GM12878 (cell line): ENCODE measurements around the gene CAMTA1.

ENCODE experiments used
- CTCF ChIP-seq, 3 experiments: IDR thresholded peaks in 2 of 3; conservative IDR thresholded peaks in 1 of 3; 2 replicates each; pipeline ENCODE4 v1.5.1; 2011; ENCODE audit warnings: low read depth in 3 of 3, low read length in 3 of 3, mild to moderate bottlenecking in 3 of 3, control low read depth in 2 of 3, moderate library complexity in 2 of 3, inconsistent platforms in 1 of 3, mixed read lengths in 1 of 3; ENCODE audit not compliant: control insufficient read depth in 2 of 3, insufficient read depth in 1 of 3; ENCODE audit errors: extremely low read depth in 1 of 3
- EGR1 ChIP-seq, 2 experiments: IDR thresholded peaks; 1 replicate in 1 of 2; 2 replicates in 1 of 2; pipeline ENCODE4 v1.6.1; 2011 to 2012; ENCODE audit warnings: low read depth in 2 of 2, low read length in 2 of 2, borderline replicate concordance in 1 of 2, mild to moderate bottlenecking in 1 of 2, moderate library complexity in 1 of 2
- HDAC2 ChIP-seq: fragments of 200-600 bp; sonication (generic); IDR thresholded peaks from 2 replicates; pipeline ENCODE4 v1.6.1; 2017
- MYC ChIP-seq: IDR thresholded peaks from 2 replicates; pipeline ENCODE4 v1.6.1; 2011; ENCODE audit warnings: mild to moderate bottlenecking, low read length, moderate library complexity, inconsistent platforms; ENCODE audit not compliant: insufficient read depth, insufficient replicate concordance, insufficient read length, severe bottlenecking
- RELA ChIP-seq: fragments of 450-650 bp; IDR thresholded peaks from 2 replicates; pipeline ENCODE4 v1.8.0; 2014; ENCODE audit warnings: borderline replicate concordance; ENCODE audit not compliant: partially characterized antibody
- SUZ12 ChIP-seq: fragments of 200-600 bp; sonication (generic); IDR thresholded peaks from one replicate; pipeline ENCODE4 v1.6.1; 2018; ENCODE audit warnings: antibody characterized with exemption, mild to moderate bottlenecking; ENCODE audit not compliant: unreplicated experiment
- ZNF207 ChIP-seq: fragments of 450-650 bp; IDR thresholded peaks from 2 replicates; pipeline ENCODE4 v1.6.1; 2014; ENCODE audit warnings: antibody characterized with exemption, mild to moderate bottlenecking, borderline replicate concordance

DNA sequence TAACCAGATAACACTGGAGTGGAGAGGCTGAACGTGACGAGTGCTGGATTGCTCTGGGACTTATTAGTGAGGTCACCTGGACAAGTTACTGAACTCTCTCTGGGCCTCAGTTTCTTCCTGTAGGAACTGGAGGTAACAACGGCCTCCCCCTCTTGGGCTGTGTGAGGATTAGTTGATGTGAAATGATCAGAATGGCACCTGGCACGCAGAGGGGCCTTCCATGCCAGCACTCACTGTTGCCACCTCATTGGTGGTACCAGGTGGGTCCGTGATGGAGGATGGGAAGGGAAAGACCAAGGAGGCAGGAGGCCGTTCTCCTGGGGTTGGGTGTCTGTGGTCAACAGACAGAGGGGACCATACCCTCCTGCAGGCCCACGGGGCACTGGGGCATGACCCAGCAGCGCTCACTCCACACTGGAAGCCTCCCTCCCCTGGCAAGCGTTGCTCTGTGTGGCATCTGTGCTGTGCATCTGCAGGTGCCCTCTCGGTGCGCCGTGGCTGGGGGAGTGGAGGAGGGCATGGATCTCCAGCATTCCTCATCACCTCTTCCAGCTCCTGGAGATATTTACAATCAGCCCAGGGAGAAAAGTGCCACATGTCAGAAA lies 636.3 kb downstream of the CAMTA1 start:
- TF ChIP-seq HDAC2 (no peak), EGR1 (IDR thresholded peaks at IDR 0.05; ENCODE audit: borderline replicate concordance in 1 of 2, low read depth in 2 of 2, low read length in 2 of 2) (no peak), CTCF (IDR thresholded peaks at IDR 0.05 in 2 of 3, conservative IDR thresholded peaks at IDR 0.05 in 1 of 3; ENCODE audit: control insufficient read depth in 2 of 3, extremely low read depth in 1 of 3, insufficient read depth in 1 of 3, low read depth in 3 of 3, low read length in 3 of 3) (no peak), MYC (no peak), ZNF207 (no peak), SUZ12 (no peak), RELA (no peak)
